ENCODE measurements around the gene WDR36. TPM values are rescaled to one million over a fixed set of nuclear protein-coding genes. Genes with fewer than 3 reads are reported as not detected.

Gene WDR36
- total RNA-seq, 1 donor from 2014 or later = 14.5 TPM

DNA sequence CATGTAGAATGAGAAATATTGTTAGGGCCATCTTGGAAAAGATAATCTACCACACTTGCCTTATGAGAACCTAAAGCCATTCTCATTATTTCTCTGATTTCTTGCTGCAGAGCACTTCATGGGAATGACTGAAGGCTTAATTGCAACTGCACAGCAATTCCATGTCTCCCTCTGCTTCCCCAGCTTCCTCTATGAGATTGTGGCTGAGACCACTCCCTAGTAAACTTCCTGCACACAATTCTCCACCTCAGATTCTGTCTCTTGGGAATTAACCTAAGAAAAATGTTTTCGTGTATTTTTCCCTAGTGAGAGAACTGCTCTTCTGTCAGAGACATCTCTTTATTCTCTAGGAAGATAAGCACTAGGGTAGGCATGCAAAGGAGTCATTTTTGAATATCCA is 76.5 kb downstream of the WDR36 start:
- ATAC-seq = peak; percentile 24
- no peak for DNase-seq
- intact Hi-C loops (cut with micrococcal nuclease) = loop anchor here (10.0 kb wide), 1 partner anchor 106 kb away; no protein-coding TSS in a partner anchor

DNA sequence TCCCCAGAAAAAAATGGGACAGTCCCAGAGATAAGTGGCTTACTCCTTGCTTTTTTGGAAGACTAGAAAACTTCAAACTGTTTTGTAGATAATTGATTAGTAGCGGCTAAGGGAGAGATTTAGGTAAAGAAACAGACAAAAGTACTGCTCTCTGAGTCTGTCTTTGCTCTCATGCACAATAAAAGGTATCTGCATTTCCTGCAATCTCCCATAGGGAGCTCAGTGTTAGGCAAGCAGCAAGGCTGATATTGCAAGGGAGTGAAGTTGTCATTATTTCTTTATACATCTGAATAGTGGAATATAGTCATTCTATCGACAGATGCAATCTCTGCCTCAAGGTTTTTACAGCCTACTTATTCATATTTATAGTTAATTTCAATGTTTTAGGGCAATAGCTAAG is 77.1 kb downstream of the WDR36 start:
- ATAC-seq (no peak), DNase-seq (no peak)
- intact Hi-C loops (cut with micrococcal nuclease) = loop anchor here (10.0 kb wide), 1 partner anchor 106 kb away; no protein-coding TSS in a partner anchor

GRCh38 chr5:111170279-111170678 is 78.1 kb downstream of the WDR36 start:
- intact Hi-C loops (cut with micrococcal nuclease) = no loop called here
- no peak for DNase-seq
- ATAC-seq = no peak

GRCh38 chr5:111172504-111172903 is 80.4 kb downstream of the WDR36 start:
- intact Hi-C loops (cut with micrococcal nuclease) = no loop called here
- DNase-seq (no peak), ATAC-seq (no peak)

GRCh38 chr5:111173476-111173875 is 81.3 kb downstream of the WDR36 start:
- ATAC-seq = no peak
- no peak for DNase-seq
- intact Hi-C loops (cut with micrococcal nuclease) = no loop called here

Other genes with a start within 250 kb of the WDR36 start
- gene TSLP, start 20.6 kb upstream of the WDR36 start, total RNA-seq = 7.2 TPM
- 0.10 TPM for gene CAMK4, start 132.0 kb downstream of the WDR36 start, total RNA-seq